Caco-2 (cell line): ENCODE data around the gene PRG2. TPM values are rescaled to one million over a fixed set of nuclear protein-coding genes. Genes with fewer than 3 reads are reported as not detected.

Experiments
- BruUV-seq: library from RNA; stranded (reverse); fragments of 400-500 nt; replicated peaks from 2 replicates; lab custom pipeline; 2021; lab: Mats Ljungman, UMichigan
- CTCF ChIA-PET: fragments of 300-600 bp; sonication (Branson Sonifier 250); formaldehyde crosslinking; loops from one replicate; lab custom pipeline; 2022; ENCODE audit warnings: antibody characterized with exemption; lab: Charles Lee
- POLR2A ChIA-PET: fragments of 300-600 bp; sonication (Branson Sonifier 250); formaldehyde crosslinking; loops from one replicate; lab custom pipeline; 2022; ENCODE audit warnings: antibody characterized with exemption; lab: Charles Lee
- DNase-seq, 2 experiments: peaks; one replicate each; pipeline versions ENCODE4 v3.0.0 to v3.0.0-alpha.2; 2020 to 2022
- H3K27me3 ChIP-seq: replicated peaks from 2 replicates; pipeline ENCODE4 v1.6.0; 2011; ENCODE audit warnings: low read length; ENCODE audit not compliant: control insufficient read depth, insufficient read depth
- H3K36me3 ChIP-seq: 2 replicates; pipeline ENCODE4 v1.5.1; 2011; ENCODE audit warnings: low read length; ENCODE audit not compliant: control insufficient read depth, insufficient read depth
- H3K4me1 ChIP-seq: fragments of 250-450 bp; sonication (Bioruptor Pico); 2 replicates; pipeline ENCODE4 v1.5.1; 2020; ENCODE audit warnings: mild to moderate bottlenecking
- H3K4me3 ChIP-seq: 2 replicates; pipeline ENCODE4 v1.5.1; 2011; ENCODE audit warnings: low read depth, mild to moderate bottlenecking, control low read depth, low read length
- H3K9me3 ChIP-seq: fragments of 250-450 bp; sonication (Bioruptor Pico); 2 replicates; pipeline ENCODE4 v1.5.1; 2020; ENCODE audit warnings: mild to moderate bottlenecking, moderate library complexity
- H3K27ac Mint-ChIP-seq: one replicate; pipeline ENCODE4 v1.8.0; 2022; ENCODE audit warnings: mixed read lengths; ENCODE audit not compliant: unreplicated experiment
- H3K27me3 Mint-ChIP-seq: one replicate; pipeline ENCODE4 v1.8.0; 2022; ENCODE audit warnings: mixed read lengths; ENCODE audit not compliant: insufficient read depth, unreplicated experiment
- H3K36me3 Mint-ChIP-seq: one replicate; pipeline ENCODE4 v1.8.0; 2022; ENCODE audit warnings: mild to moderate bottlenecking, mixed read lengths; ENCODE audit not compliant: insufficient read depth, unreplicated experiment
- H3K4me1 Mint-ChIP-seq: one replicate; pipeline ENCODE4 v1.8.0; 2022; ENCODE audit warnings: low read depth, mixed read lengths; ENCODE audit not compliant: unreplicated experiment
- H3K4me3 Mint-ChIP-seq: one replicate; pipeline ENCODE4 v1.8.0; 2022; ENCODE audit warnings: mild to moderate bottlenecking, moderate library complexity, mixed read lengths; ENCODE audit not compliant: unreplicated experiment
- H3K9me3 Mint-ChIP-seq: one replicate; pipeline ENCODE4 v1.8.0; 2022; ENCODE audit warnings: mixed read lengths; ENCODE audit not compliant: unreplicated experiment
- intact Hi-C: fragments of 100-400 bp; cut with micrococcal nuclease; formaldehyde crosslinking; loops from one replicate; pipeline ENCODE4 v1.10.0; 2022; ENCODE audit not compliant: unreplicated experiment
- total RNA-seq: library from RNA; stranded (reverse); gene quantifications from 2 replicates; pipeline ENCODE4 v1.2.3, GENCODE V29; 2022
- TF ChIP-seq, protein P1 (sequence below), 2 experiments: fragments of 200-600 bp in 1 of 2; IDR thresholded peaks; 1 replicate in 1 of 2; 2 replicates in 1 of 2; pipeline versions ENCODE4 v1.5.1 to v1.8.0; 2011 to 2022; ENCODE audit warnings: antibody characterized with exemption in 1 of 2, control low read depth in 1 of 2, inconsistent platforms in 1 of 2, low read depth in 1 of 2, low read length in 1 of 2, mild to moderate bottlenecking in 1 of 2, moderate library complexity in 1 of 2; ENCODE audit not compliant: insufficient read depth in 1 of 2, severe bottlenecking in 1 of 2, unreplicated experiment in 1 of 2

PRG2 gene
- total RNA-seq, 1 experiment from 2014 or later, result not detected

DNA sequence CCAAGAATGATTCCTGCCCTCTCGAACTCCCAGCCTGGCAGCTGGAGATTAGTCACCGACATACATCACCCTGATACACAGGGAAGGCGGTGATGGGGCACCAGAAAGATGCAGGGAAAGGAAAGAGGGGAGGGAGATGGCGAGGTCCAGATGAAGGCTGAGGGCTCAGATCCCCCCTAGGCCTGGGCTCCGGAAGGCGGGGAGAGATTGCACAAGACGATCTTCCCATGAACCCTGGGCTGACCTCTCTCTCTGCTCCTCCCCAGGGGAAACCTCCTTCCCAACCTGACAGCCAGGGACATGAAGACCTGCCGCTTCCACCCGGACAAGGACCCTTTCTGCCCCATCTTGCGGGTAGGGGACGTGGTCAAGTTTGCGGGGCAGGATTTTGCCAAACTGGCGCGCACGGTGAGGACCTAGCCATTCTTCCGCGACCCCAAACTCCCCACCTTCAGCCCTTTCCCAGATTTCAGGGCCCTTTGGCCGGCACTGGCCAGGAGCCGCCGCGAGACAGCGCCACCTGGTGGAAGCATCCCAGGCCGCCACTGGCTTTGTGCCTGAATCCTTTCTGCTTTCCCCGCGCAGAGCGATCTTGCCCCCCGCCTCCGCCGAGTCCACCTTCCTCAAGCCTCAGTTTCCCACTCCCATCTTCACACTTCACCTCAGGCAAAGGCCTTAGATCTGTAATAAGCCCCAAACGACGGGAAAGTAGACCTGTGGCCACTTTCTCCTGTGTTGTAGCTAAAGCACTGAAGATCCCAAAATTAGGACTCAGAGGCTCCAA lies 40.8 kb downstream of the PRG2 start:
- ChIA-PET POLR2A (interaction anchor here (0.7 kb wide), 1 partner anchor 11 kb away, joined by 14 read pairs; no protein-coding TSS in a partner anchor), CTCF (interaction anchor here (1.2 kb wide), 1 partner anchor 125 kb away, joined by 4 read pairs; no protein-coding TSS in a partner anchor)
- no peaks in the 10 kb centered on the region for H3K36me3 ChIP-seq
- peaks cover 5% of the 10 kb centered on the region for H3K4me1 Mint-ChIP-seq
- intact Hi-C loops, result loop anchor here (5.0 to 10.0 kb wide), 2 partner anchors 53 to 1175 kb away; no protein-coding TSS in a partner anchor
- H3K27me3 ChIP-seq, result no peaks in the 10 kb centered on the region
- no peaks in the 10 kb centered on the region for H3K9me3 ChIP-seq
- DNase-seq, result peak in 1 of 2 experiments; percentile 56
- TF ChIP-seq, protein P1, sequence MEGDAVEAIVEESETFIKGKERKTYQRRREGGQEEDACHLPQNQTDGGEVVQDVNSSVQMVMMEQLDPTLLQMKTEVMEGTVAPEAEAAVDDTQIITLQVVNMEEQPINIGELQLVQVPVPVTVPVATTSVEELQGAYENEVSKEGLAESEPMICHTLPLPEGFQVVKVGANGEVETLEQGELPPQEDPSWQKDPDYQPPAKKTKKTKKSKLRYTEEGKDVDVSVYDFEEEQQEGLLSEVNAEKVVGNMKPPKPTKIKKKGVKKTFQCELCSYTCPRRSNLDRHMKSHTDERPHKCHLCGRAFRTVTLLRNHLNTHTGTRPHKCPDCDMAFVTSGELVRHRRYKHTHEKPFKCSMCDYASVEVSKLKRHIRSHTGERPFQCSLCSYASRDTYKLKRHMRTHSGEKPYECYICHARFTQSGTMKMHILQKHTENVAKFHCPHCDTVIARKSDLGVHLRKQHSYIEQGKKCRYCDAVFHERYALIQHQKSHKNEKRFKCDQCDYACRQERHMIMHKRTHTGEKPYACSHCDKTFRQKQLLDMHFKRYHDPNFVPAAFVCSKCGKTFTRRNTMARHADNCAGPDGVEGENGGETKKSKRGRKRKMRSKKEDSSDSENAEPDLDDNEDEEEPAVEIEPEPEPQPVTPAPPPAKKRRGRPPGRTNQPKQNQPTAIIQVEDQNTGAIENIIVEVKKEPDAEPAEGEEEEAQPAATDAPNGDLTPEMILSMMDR (IDR thresholded peaks at IDR 0.05; ENCODE audit: insufficient read depth in 1 of 2, low read depth in 1 of 2, low read length in 1 of 2, severe bottlenecking in 1 of 2, unreplicated experiment in 1 of 2), result peak; percentile 30 to 71
- H3K4me3 Mint-ChIP-seq, result no peak overlapping the region
- H3K27ac Mint-ChIP-seq, result no peak overlapping the region
- H3K36me3 Mint-ChIP-seq, result no peaks in the 10 kb centered on the region
- no peak overlapping the region for H3K4me3 ChIP-seq
- H3K4me1 ChIP-seq, result peaks cover 6% of the 10 kb centered on the region; the same call in 1 of the 2 replicates
- H3K9me3 Mint-ChIP-seq, result no peaks in the 10 kb centered on the region
- H3K27me3 Mint-ChIP-seq, result no peaks in the 10 kb centered on the region
- BruUV-seq, result no TSS peak

DNA sequence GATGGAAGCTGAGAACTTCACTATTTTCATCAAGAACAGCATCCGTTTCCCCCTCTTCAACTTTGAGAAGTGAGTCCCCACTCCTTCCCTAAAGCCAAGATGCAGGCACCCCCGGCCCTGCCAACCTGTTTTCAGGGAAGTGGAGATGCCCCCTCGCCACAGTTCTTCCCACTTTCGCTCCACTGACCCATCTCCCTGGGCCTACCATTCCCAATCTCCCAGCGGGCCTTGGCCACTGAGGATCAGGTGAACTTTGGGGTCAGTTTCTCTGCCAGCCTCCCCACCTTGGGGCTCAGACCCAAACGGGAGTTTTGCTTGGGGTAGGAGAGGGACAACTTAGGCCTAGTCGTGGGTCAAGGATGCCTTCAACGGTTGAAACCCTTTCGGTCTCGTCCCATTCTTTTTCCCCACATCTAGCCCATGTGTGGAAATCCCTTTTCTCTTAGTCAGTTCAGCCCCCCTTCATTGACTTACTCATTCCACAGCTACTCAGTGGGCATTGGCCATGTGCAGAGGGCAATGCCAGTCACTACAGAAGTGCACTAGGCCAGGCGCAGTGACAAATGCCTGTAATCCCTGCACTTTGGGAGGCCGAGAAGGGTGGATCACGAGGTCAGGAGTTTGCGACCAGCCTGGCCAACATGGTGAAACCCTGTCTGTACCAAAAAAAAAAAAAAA lies 41.7 kb downstream of the PRG2 start:
- H3K4me3 Mint-ChIP-seq, result no peak overlapping the region
- intact Hi-C loops, result loop anchor here (5.0 to 10.0 kb wide), 2 partner anchors 54 to 1176 kb away; no protein-coding TSS in a partner anchor
- TF ChIP-seq, protein P1 (IDR thresholded peaks at IDR 0.05; ENCODE audit: insufficient read depth in 1 of 2, low read depth in 1 of 2, low read length in 1 of 2, severe bottlenecking in 1 of 2, unreplicated experiment in 1 of 2), result no peak
- Histone ChIP-seq H3K36me3 (no peaks in the 10 kb centered on the region), H3K4me3 (no peak overlapping the region), H3K4me1 (peaks cover 6% of the 10 kb centered on the region; the same call in 1 of the 2 replicates), H3K27me3 (no peaks in the 10 kb centered on the region), H3K9me3 (no peaks in the 10 kb centered on the region)
- H3K27ac Mint-ChIP-seq, result no peak overlapping the region
- H3K27me3 Mint-ChIP-seq, result no peaks in the 10 kb centered on the region
- CTCF ChIA-PET, result no interaction called here
- no peak for DNase-seq
- peaks cover 5% of the 10 kb centered on the region for H3K4me1 Mint-ChIP-seq
- POLR2A ChIA-PET, result no interaction called here
- H3K9me3 Mint-ChIP-seq, result no peaks in the 10 kb centered on the region
- H3K36me3 Mint-ChIP-seq, result no peaks in the 10 kb centered on the region
- no TSS peak for BruUV-seq

DNA sequence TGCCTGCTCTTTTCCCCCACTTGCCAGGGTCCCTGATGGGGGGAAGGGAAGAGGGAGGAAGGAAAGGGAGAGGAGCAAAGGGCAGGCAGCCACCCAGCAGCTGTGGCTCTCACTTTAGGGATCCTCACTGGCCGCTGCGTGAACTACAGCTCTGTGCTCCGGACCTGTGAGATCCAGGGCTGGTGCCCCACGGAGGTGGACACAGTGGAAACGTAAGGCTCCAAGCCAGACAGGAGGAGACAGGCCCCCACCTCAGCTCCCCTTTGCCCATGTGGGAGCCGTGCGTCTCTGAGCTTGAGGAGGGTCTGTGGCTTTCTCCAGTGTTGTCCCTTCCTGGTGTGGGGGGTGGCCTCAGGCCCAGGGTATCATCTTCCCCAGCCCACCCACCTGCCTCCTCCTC lies 42.4 kb downstream of the PRG2 start:
- Mint-ChIP-seq H3K4me3 (no peak overlapping the region), H3K9me3 (no peaks in the 10 kb centered on the region), H3K4me1 (peaks cover 5% of the 10 kb centered on the region), H3K27me3 (no peaks in the 10 kb centered on the region), H3K27ac (no peak overlapping the region), H3K36me3 (no peaks in the 10 kb centered on the region)
- no TSS peak for BruUV-seq
- POLR2A ChIA-PET, result no interaction called here
- Histone ChIP-seq H3K27me3 (no peaks in the 10 kb centered on the region), H3K4me1 (peaks cover 6% of the 10 kb centered on the region; the same call in 1 of the 2 replicates), H3K9me3 (no peaks in the 10 kb centered on the region), H3K36me3 (no peaks in the 10 kb centered on the region), H3K4me3 (no peak overlapping the region)
- CTCF ChIA-PET, result interaction anchor here (0.6 to 0.9 kb wide), 4 partner anchors 12 to 178 kb away, joined by 3 to 4 read pairs (median 4); no protein-coding TSS in a partner anchor
- TF ChIP-seq, protein P1 (IDR thresholded peaks at IDR 0.05; ENCODE audit: insufficient read depth in 1 of 2, low read depth in 1 of 2, low read length in 1 of 2, severe bottlenecking in 1 of 2, unreplicated experiment in 1 of 2), result no peak
- intact Hi-C loops, result loop anchor here (5.0 to 10.0 kb wide), 2 partner anchors 54 to 1177 kb away; no protein-coding TSS in a partner anchor
- DNase-seq, result no peak
